SK-N-SH treated with all-trans-retinoic acid at 6 μM for 48 hours (cell line): ENCODE data around the gene SRCAP.

Experiments used
- ATAC-seq: fragments of 200-7000 bp; cut with Tn5 transposase; 3 replicates; pipeline ENCODE4 v1.9.1; 2020; ENCODE audit warnings: mild to moderate bottlenecking, moderate library complexity
- ARNTL ChIP-seq: fragments of 450-650 bp; formaldehyde crosslinking; IDR thresholded peaks from 2 replicates; pipeline ENCODE4 v1.5.0; 2020; ENCODE audit warnings: low read depth, mild to moderate bottlenecking, moderate library complexity, borderline replicate concordance
- BACH2 ChIP-seq: fragments of 250-450 bp; sonication (Bioruptor Pico); IDR thresholded peaks from 2 replicates; pipeline ENCODE4 v1.9.0; 2021; ENCODE audit warnings: mild to moderate bottlenecking, borderline replicate concordance
- CSDC2 ChIP-seq: fragments of 250-450 bp; sonication (Bioruptor Pico); IDR thresholded peaks from 2 replicates; pipeline ENCODE4 v1.5.0; 2020; ENCODE audit warnings: mild to moderate bottlenecking, moderate library complexity
- ESRRG ChIP-seq: fragments of 250-450 bp; sonication (Bioruptor Pico); IDR thresholded peaks from 2 replicates; pipeline ENCODE4 v1.6.1; 2021; ENCODE audit warnings: mild to moderate bottlenecking
- GLIS3 ChIP-seq: fragments of 250-450 bp; sonication (Bioruptor Pico); IDR thresholded peaks from 2 replicates; pipeline ENCODE4 v1.5.0; 2020; ENCODE audit warnings: mild to moderate bottlenecking, moderate library complexity
- ISL1 ChIP-seq: fragments of 250-450 bp; sonication (Bioruptor Pico); IDR thresholded peaks from 2 replicates; pipeline ENCODE4 v2.1.2; 2022; ENCODE audit warnings: mild to moderate bottlenecking, moderate library complexity
- RARB ChIP-seq: fragments of 250-450 bp; sonication (Bioruptor Pico); IDR thresholded peaks from 2 replicates; pipeline ENCODE4 v1.8.0; 2021; ENCODE audit warnings: mild to moderate bottlenecking, moderate library complexity
- SNAI2 ChIP-seq: fragments of 250-450 bp; sonication (Bioruptor Pico); IDR thresholded peaks from 2 replicates; pipeline ENCODE4 v1.5.0; 2020; ENCODE audit warnings: mild to moderate bottlenecking, moderate library complexity
- TCF4 ChIP-seq: fragments of 250-450 bp; sonication (Bioruptor Pico); IDR thresholded peaks from 2 replicates; pipeline ENCODE4 v1.8.0; 2021; ENCODE audit warnings: mild to moderate bottlenecking, moderate library complexity, borderline replicate concordance
- TOX ChIP-seq: fragments of 250-450 bp; sonication (Bioruptor Pico); IDR thresholded peaks from 2 replicates; pipeline ENCODE4 v1.8.0; 2021; ENCODE audit warnings: mild to moderate bottlenecking, moderate library complexity, borderline replicate concordance
- ZFP3 ChIP-seq: fragments of 250-450 bp; sonication (Bioruptor Pico); IDR thresholded peaks from 2 replicates; pipeline ENCODE4 v1.5.0; 2020; ENCODE audit warnings: mild to moderate bottlenecking, moderate library complexity
- ZNF565 ChIP-seq: fragments of 450-650 bp; formaldehyde crosslinking; conservative IDR thresholded peaks from 2 replicates; pipeline ENCODE4 v1.5.0; 2020; ENCODE audit warnings: low read depth, mild to moderate bottlenecking, moderate library complexity
- ZNF70 ChIP-seq: fragments of 450-650 bp; formaldehyde crosslinking; IDR thresholded peaks from 2 replicates; pipeline ENCODE4 v1.5.0; 2020; ENCODE audit warnings: mild to moderate bottlenecking, moderate library complexity
- ZNF8 ChIP-seq: fragments of 450-650 bp; formaldehyde crosslinking; IDR thresholded peaks from 2 replicates; pipeline ENCODE4 v1.5.0; 2020; ENCODE audit warnings: mild to moderate bottlenecking, moderate library complexity
- TF ChIP-seq, protein P1 (sequence below): fragments of 250-450 bp; sonication (Bioruptor Pico); IDR thresholded peaks from 2 replicates; pipeline ENCODE4 v1.5.1; 2020; ENCODE audit warnings: low read depth, mild to moderate bottlenecking, moderate library complexity
- TF ChIP-seq, protein P2 (sequence below): fragments of 250-450 bp; sonication (Bioruptor Pico); IDR thresholded peaks from 2 replicates; pipeline ENCODE4 v1.5.0; 2020; ENCODE audit warnings: mild to moderate bottlenecking, moderate library complexity
- TF ChIP-seq, protein P3 (sequence below): fragments of 250-450 bp; sonication (Bioruptor Pico); IDR thresholded peaks from 2 replicates; pipeline ENCODE4 v1.8.0; 2021; ENCODE audit warnings: low read depth, mild to moderate bottlenecking, moderate library complexity, borderline replicate concordance
- TF ChIP-seq, protein P4 (sequence below): fragments of 250-450 bp; sonication (Bioruptor Pico); IDR thresholded peaks from 2 replicates; pipeline ENCODE4 v1.8.0; 2020; ENCODE audit warnings: mild to moderate bottlenecking, moderate library complexity, borderline replicate concordance

Gene SRCAP

DNA sequence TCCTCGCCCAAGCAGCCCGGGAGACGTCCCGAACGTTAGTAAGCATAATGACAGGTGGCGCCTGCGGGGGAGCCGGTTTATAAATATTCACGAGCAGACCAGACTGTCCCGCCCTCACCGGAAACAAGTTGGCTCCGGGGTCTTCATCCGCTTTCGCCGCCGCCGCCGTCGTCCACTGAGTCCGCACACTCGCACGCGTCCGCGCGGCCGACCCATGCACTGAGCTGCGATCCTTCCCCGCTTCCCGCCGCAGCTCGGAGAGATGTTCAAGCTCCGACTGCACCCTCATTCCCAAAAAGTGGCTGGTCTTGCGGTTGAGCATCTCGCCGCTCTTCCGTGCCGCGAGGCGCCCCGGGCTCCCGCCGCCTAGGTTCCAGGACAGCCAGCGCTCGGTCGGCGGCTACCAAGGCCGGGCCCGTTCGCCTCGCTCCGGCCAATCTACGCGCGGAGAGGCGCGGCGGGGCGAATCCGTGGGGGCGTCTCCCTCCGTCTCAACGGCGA, 62.5 kb downstream of the SRCAP start:
- ATAC-seq: peak; percentile 72
- no peak for TF ChIP-seq CSDC2 (CRISPR knock-in tag)
- TF ChIP-seq, protein P1, sequence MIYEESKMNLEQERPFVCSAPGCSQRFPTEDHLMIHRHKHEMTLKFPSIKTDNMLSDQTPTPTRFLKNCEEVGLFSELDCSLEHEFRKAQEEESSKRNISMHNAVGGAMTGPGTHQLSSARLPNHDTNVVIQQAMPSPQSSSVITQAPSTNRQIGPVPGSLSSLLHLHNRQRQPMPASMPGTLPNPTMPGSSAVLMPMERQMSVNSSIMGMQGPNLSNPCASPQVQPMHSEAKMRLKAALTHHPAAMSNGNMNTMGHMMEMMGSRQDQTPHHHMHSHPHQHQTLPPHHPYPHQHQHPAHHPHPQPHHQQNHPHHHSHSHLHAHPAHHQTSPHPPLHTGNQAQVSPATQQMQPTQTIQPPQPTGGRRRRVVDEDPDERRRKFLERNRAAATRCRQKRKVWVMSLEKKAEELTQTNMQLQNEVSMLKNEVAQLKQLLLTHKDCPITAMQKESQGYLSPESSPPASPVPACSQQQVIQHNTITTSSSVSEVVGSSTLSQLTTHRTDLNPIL (CRISPR knock-in tag): no peak
- TF ChIP-seq GLIS3 (CRISPR knock-in tag): no peak
- TF ChIP-seq ZNF8: no peak
- no peak for TF ChIP-seq RARB (CRISPR knock-in tag)
- no peak for TF ChIP-seq ESRRG
- no peak for TF ChIP-seq BACH2 (CRISPR knock-in tag)
- TF ChIP-seq, protein P2, sequence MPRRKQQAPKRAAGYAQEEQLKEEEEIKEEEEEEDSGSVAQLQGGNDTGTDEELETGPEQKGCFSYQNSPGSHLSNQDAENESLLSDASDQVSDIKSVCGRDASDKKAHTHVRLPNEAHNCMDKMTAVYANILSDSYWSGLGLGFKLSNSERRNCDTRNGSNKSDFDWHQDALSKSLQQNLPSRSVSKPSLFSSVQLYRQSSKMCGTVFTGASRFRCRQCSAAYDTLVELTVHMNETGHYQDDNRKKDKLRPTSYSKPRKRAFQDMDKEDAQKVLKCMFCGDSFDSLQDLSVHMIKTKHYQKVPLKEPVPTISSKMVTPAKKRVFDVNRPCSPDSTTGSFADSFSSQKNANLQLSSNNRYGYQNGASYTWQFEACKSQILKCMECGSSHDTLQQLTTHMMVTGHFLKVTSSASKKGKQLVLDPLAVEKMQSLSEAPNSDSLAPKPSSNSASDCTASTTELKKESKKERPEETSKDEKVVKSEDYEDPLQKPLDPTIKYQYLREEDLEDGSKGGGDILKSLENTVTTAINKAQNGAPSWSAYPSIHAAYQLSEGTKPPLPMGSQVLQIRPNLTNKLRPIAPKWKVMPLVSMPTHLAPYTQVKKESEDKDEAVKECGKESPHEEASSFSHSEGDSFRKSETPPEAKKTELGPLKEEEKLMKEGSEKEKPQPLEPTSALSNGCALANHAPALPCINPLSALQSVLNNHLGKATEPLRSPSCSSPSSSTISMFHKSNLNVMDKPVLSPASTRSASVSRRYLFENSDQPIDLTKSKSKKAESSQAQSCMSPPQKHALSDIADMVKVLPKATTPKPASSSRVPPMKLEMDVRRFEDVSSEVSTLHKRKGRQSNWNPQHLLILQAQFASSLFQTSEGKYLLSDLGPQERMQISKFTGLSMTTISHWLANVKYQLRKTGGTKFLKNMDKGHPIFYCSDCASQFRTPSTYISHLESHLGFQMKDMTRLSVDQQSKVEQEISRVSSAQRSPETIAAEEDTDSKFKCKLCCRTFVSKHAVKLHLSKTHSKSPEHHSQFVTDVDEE (CRISPR knock-in tag): no peak
- TF ChIP-seq TCF4 (CRISPR knock-in tag): no peak
- TF ChIP-seq ZNF565 (CRISPR knock-in tag): no peak
- TF ChIP-seq ZFP3 (CRISPR knock-in tag): no peak

DNA sequence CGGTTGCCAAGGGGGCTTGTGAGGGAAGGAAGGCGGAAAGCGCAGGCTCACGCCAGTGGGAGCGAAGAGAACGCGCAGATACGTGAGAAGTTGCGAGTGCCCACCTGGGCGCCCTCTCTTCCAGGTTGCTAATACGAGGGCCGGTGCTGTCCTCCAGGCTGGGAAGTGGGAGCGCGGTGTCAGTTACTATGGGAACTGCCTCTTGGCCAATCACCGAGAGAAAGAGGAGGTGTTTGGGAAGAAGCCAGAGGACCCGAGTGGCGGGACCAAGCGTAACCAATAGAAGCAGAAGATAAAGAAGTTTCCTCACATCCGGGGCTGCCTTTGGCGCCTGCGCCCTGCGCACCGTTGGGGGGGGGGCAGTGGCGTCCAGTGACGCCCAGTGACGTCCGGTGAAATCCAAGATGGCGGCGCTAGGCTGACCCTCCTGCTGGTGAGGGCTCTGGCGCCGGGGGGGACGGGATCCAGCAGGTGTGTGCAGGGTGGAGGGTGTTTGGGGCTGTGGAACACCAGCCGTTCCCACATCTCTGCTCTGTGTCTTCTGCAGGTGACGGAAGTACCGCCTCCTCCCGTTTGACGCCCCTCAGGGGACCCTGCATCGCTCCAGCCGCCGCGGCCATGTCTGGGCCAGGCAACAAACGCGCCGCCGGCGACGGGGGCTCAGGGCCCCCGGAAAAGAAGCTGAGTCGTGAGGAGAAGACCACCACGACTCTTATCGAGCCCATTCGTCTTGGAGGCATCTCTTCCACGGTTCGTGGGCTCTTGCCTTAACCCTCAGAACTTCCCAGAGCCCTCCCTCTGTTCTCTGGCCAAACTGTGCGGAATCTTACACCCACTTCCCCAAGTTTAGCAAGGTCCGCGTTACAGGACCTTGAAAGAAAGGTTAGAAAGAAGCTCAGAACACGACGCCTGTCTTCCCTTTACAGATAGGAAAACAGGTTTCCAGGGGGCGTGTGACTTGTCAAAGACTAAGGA, 63.2 kb downstream of the SRCAP start, which contains the start of the genes CFAP119 and RNF40:
CFAP119 (minus strand) TSS at position 135 of the 975 bp plus-strand sequence. CDS start 314 bp downstream, outside the sequence.
RNF40 (plus strand) TSS at position 395 of the 975 bp plus-strand sequence; CDS start at position 619, 224 bp downstream.
- no peak for TF ChIP-seq ZNF70 (CRISPR knock-in tag)
- no peak for TF ChIP-seq SNAI2
- no peak for TF ChIP-seq GLIS3 (CRISPR knock-in tag)
- TF ChIP-seq, protein P3, sequence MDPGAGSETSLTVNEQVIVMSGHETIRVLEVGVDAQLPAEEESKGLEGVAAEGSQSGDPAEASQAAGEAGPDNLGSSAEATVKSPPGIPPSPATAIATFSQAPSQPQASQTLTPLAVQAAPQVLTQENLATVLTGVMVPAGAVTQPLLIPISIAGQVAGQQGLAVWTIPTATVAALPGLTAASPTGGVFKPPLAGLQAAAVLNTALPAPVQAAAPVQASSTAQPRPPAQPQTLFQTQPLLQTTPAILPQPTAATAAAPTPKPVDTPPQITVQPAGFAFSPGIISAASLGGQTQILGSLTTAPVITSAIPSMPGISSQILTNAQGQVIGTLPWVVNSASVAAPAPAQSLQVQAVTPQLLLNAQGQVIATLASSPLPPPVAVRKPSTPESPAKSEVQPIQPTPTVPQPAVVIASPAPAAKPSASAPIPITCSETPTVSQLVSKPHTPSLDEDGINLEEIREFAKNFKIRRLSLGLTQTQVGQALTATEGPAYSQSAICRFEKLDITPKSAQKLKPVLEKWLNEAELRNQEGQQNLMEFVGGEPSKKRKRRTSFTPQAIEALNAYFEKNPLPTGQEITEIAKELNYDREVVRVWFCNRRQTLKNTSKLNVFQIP (CRISPR knock-in tag): no peak
- TF ChIP-seq ARNTL (CRISPR knock-in tag): no peak
- TF ChIP-seq, protein P4, sequence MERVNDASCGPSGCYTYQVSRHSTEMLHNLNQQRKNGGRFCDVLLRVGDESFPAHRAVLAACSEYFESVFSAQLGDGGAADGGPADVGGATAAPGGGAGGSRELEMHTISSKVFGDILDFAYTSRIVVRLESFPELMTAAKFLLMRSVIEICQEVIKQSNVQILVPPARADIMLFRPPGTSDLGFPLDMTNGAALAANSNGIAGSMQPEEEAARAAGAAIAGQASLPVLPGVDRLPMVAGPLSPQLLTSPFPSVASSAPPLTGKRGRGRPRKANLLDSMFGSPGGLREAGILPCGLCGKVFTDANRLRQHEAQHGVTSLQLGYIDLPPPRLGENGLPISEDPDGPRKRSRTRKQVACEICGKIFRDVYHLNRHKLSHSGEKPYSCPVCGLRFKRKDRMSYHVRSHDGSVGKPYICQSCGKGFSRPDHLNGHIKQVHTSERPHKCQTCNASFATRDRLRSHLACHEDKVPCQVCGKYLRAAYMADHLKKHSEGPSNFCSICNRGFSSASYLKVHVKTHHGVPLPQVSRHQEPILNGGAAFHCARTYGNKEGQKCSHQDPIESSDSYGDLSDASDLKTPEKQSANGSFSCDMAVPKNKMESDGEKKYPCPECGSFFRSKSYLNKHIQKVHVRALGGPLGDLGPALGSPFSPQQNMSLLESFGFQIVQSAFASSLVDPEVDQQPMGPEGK (CRISPR knock-in tag): no peak
- no peak for TF ChIP-seq TOX (CRISPR knock-in tag)
- no peak for TF ChIP-seq ISL1 (CRISPR knock-in tag)
- TF ChIP-seq, protein P1 (CRISPR knock-in tag): no peak
- no peak for TF ChIP-seq ZNF565 (CRISPR knock-in tag)
- no peak for TF ChIP-seq ESRRG
- TF ChIP-seq ZFP3 (CRISPR knock-in tag): no peak
- ATAC-seq: peak; percentile 93
